G401 (cell line): ENCODE measurements around the gene CHST7. TPM values are rescaled to one million over a fixed set of nuclear protein-coding genes. Genes with fewer than 3 reads are reported as not detected.

Source experiments
- DNase-seq: peaks from one replicate; pipeline ENCODE4 v3.0.0-alpha.2; 2015; ENCODE audit warnings: low spot score
- in situ Hi-C: cut with HindIII; loops from 2 replicates; pipeline ENCODE4 v1.10.0; 2016; ENCODE audit warnings: low sequenced_read_pairs, mixed read lengths
- total RNA-seq: library from RNA; depleted of rRNA; stranded (reverse); fragments of >200 nt; shearing (Covaris generic); gene quantifications from 2 replicates; pipeline ENCODE4 v1.2.3, GENCODE V29; 2014

CHST7 gene
- total RNA-seq, 1 experiment from 2014 or later: 0.20 TPM

- in situ Hi-C loops: no loop called here
- DNase-seq: no peak
These were observed 1.9 kb upstream of the CHST7 start for GRCh38 chrX:46571423-46572339.

DNA sequence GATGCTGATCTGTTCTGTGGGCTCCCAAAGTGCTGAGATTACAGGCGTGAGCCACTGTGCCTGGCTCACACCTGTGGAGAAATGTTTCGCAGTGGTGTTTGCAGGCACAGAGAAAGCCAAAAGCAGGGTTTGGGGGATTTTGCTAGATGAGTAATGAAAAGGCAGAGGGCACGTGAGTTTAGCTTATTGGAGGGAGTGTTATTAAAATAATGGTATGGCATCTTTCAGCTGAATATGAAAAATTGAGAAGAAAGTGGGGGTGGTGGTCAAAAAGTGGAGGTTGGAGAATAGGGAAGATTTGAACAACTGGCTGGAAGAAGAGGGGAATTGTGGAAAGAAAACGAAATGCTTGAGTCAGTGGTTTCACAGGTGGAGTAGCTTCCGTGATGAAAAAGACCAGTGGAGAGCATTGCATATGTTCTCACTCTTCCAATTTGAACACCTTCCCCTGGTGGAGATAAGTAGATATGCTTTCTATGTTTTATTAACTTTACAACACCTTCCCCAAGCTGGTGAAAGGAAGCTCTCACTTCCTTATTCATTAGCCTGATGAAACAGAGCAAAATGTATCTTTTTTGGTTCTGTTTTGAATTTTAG, 1.1 kb upstream of the CHST7 start:
- in situ Hi-C loops: no loop called here
- no peak for DNase-seq

DNA sequence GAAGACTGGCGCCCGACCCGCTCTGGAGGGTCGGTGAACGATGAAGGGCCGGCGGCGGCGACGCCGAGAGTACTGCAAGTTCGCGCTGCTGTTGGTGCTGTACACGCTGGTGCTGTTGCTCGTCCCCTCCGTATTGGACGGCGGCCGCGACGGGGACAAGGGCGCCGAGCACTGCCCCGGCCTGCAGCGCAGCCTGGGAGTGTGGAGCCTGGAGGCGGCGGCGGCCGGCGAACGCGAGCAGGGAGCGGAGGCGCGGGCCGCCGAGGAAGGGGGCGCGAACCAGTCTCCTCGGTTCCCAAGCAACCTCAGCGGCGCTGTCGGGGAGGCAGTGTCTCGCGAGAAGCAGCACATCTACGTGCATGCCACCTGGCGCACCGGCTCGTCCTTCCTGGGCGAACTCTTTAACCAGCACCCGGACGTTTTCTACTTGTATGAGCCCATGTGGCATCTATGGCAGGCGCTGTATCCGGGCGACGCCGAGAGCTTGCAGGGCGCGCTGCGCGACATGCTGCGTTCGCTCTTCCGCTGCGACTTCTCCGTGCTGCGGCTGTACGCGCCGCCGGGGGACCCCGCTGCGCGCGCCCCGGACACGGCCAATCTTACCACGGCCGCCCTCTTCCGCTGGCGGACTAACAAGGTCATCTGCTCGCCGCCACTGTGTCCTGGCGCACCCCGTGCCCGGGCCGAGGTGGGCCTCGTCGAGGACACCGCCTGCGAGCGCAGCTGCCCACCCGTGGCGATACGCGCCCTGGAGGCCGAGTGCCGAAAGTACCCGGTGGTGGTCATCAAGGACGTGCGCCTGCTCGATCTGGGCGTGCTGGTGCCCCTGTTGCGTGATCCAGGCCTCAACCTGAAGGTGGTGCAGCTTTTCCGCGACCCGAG, 568 bp downstream of the CHST7 start:
- in situ Hi-C loops: no loop called here

DNA sequence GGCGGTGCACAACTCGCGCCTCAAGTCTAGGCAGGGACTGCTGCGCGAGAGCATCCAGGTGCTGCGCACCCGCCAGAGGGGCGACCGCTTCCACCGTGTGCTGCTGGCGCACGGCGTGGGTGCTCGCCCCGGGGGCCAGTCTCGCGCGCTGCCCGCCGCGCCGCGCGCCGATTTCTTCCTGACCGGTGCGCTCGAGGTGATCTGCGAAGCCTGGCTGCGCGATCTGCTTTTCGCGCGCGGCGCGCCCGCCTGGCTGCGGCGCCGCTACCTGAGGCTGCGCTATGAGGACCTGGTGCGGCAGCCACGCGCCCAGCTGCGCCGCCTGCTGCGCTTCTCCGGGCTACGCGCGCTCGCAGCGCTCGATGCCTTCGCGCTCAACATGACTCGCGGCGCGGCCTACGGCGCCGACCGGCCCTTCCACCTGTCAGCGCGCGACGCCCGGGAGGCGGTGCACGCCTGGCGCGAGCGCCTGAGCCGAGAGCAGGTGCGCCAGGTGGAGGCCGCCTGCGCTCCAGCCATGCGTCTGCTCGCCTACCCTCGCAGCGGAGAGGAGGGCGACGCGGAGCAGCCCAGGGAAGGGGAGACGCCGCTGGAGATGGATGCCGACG, 1.3 kb downstream of the CHST7 start:
- no peak for DNase-seq
- in situ Hi-C loops: no loop called here

More for the DNA sequence above, 568 bp downstream of the CHST7 start:
- no peak for DNase-seq

DNA sequence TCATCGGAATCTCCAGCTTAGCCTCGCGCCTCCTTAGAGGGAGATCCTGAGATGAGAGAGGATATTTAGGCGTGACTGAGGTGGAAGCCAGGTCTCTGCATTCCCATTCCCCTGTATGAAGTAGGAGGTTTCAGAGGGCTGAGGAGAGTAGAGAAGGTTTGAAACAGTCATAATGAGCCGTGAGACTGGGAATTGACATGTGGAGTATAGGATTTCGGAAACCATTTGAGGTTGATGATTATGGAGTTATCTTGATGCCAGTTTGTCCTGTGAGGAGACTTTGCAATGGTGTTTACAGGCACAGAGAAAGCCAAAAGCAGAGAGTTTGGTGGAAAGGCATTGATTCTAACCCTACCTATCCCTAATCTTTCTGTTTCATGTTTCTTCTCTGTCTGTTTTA, 2.0 kb downstream of the CHST7 start:
- in situ Hi-C loops: no loop called here
- DNase-seq: no peak

DNA sequence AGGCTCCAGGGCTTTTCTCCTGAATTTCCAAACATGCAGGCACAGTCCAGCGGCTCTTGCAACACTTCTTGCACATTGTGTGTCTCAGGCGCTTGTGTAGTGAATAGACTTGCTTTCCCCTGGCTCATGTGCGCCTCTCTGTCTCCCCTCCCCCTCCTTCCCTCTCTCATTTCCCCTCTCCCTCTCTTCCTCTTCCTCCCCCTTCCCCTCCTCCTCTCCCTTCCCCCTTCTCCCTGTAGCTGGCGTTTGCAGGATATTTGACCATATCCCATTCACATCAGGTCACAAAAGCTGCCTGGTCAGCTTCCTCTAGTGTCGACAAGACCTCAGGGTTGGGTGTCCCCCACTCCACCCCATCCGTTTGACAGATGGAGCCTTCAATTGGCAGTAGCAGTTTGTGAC, 2.4 kb downstream of the CHST7 start:
- in situ Hi-C loops: no loop called here
- DNase-seq: no peak

DNA sequence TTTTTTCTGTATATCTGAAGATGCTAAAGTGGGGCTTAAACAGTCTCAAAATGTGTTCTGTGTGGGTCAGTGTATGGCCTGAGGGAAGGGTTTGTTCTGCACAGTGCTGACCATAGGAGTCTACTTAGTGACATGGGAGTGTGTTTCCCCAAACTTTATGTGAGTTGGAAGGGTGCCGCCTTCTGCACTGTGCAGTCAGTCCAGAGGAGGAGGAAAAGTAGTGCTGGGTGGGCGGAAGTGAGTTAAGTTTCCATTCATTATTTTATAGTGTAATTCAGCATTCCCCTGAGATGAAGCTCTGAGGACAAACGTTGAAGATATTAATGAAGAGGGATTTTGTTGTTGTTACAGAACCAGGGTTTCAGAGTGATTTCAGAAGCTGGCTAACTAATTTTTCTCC, 2.9 kb downstream of the CHST7 start:
- no peak for DNase-seq
- in situ Hi-C loops: no loop called here

GRCh38 chrX:46577221-46578005, 3.8 kb downstream of the CHST7 start:
- in situ Hi-C loops: no loop called here

GRCh38 chrX:46579250-46579649, 5.7 kb downstream of the CHST7 start:
- DNase-seq: no peak
- in situ Hi-C loops: no loop called here

More at GRCh38 chrX:46577221-46578005, 3.8 kb downstream of the CHST7 start:
- DNase-seq: no peak

DNA sequence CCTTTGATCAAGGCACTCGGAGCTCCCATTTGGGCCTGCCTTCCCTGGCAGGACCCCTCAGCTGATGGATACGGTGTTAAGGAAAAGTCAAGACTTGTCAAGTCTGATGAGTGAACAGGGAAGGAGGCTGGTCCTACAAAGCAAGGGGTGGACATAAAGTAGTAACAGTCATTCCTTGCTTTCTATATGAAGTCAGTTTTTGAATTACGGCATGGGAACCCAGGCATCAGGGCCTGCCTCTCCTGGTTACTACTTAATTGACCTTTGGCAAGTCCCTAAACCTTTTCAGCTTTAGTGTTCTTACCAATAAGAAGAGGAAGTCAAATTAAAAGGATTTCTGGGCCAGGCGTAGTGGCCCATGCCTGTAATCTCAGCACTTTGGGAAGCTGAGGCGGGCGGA, 7.0 kb downstream of the CHST7 start:
- no peak for DNase-seq
- in situ Hi-C loops: no loop called here

DNA sequence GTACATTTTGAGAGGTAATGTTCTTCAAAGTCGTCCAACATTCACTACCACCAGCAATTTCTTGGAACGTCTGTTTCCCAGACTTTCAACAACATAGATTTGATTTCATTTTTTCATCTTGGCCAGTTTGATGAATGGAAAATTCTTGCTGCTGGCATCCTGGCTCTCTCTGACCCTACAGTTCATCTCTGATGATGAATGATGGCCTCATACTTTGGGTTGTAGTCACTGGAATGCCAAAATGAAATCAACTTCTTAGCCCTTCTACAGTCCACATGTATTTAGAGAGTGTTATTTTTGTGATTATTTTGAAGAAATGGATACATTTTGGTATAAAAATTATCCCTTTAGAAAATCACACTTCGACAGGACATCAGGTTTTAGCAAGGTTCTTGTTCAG, 8.8 kb downstream of the CHST7 start:
- in situ Hi-C loops: no loop called here
- no peak for DNase-seq

DNA sequence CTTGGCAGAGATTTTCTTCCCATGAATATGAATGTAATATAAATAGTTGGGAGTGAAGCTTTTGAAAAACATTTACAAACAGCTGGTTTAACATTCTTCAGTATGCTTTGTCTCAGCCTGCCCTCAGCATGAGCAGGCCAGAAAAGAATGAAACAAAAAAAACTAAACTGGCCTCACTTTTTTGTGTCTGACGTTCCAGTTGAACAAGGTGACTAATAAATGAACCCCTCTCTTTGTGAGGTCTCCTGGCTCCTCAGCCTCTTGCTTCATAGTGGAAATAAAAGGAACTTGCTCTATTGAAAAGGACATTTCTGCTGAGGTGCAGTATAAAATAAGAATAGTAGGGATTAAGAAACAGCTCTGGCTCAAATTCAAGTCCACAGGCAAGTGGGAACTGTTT, 9.4 kb downstream of the CHST7 start:
- no peak for DNase-seq
- in situ Hi-C loops: no loop called here

DNA sequence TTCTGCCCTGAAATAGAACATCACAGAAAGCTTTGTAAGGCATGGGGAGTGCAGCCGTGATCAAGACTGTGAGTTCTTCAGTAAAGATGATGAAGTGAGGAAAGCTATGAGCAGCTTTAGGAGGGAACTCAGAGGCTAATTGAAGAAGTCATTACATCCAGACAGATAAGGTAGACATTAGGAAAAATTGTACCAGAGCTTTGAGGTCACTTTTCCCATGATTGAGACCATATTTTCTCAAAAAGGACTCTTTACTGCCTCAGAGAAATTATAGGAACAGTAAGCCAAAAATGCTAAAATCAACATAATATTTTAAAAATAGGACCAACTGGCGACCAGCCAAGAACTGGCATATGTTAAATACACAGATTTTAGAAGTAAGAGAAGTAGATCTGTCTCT, 11.2 kb downstream of the CHST7 start:
- in situ Hi-C loops: no loop called here
- DNase-seq: no peak

DNA sequence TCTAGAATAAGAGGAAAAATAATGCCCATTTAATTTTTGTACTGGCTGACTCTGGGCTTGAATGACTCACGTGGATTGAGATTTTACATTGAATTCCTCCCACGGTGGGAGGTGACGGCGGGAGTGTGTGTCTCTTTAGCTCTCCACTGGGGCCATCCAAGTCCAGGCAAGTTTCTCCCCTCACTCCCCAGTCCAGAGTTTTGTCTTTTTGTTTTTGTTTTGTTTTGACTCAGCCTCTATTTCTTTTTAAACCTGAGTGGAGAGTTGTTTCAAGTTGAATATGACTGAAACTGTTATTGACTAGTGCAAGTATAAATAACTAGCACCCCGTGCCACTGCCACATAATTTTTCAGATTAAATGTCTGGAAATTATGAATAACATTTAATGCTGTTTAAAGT, 13.6 kb downstream of the CHST7 start:
- in situ Hi-C loops: no loop called here
- DNase-seq: no peak

- in situ Hi-C loops: no loop called here
- no peak for DNase-seq
These were observed 14.2 kb downstream of the CHST7 start for GRCh38 chrX:46587753-46588171.

- DNase-seq: no peak
- in situ Hi-C loops: no loop called here
These were observed 14.7 kb downstream of the CHST7 start for GRCh38 chrX:46588263-46588662.

GRCh38 chrX:46589977-46590723, 16.6 kb downstream of the CHST7 start:
- no peak for DNase-seq
- in situ Hi-C loops: no loop called here

DNA sequence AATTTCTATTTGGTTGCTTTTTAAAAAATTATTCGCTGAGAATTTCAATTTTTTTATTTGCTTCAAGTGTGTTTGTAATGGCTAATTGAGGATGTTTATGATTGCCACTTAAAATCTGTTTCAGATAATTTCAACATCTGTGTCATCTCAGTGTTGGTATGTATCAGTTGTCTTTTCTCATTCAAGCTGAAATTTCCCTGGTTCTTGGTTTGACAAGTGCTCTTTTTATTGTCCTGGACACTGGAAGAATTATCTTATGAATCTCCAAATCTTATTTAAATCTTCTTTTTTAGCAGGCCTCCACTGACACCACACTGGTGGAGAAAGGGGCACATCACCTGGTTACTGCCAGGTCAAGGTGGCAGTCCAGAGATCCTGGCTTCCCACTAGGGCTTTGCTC, 21.5 kb downstream of the CHST7 start:
- in situ Hi-C loops: no loop called here
- DNase-seq: no peak
